ENCODE results near the gene COL18A1. TPM values are rescaled to one million over a fixed set of nuclear protein-coding genes. Genes with fewer than 3 reads are reported as not detected.

The COL18A1 gene
- polyA plus RNA-seq, 3 donors: 0.80 to 4.1 (median 1.1) TPM

DNA sequence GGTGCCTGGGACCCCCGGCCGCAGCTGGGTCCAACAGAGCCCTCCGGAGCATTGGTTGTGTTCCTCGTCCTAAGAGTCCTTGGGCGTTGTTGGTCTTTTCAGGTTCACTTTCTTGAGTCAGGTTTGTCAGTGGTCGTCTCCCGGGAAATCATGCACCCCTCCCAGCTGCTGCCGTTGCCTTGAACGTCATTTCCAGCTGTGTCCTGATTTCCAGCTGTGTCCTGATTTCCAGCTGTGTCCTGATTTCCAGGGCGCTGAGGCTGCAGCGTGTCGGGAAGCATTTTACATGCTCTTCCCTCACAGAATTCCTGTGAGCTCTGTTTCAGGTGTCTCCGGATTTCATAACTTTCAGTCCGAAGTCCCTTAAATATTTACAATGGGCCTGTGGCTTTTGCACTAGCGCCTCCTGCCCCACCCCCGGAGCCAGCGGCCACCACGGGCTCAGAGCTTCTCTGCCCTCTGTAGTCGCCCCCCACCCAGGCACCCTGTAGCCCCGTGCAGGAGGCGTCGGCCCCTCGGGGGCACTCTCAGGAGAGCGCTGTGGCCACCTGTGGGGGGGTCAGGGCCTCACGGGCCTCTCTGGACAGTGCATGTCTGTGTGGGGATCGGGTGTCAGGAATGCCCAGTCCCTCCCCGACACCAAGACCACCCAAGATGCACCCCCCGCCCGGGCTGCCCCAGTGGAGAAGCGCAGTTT is 66.7 kb downstream of the COL18A1 start:
- Mint-ChIP-seq H3K27ac (no peak overlapping the region), H3K9me3 (peaks cover 0 to 3% (median 0%) of the 10 kb centered on the region in 7 donors), H3K4me1 (peaks cover 4% of the 10 kb centered on the region), H3K36me3 (no peaks in the 10 kb centered on the region), H3K4me3 (no peak overlapping the region), H3K27me3 (ENCODE audit: low read depth in 3 of 3) (peaks cover 2 to 6% (median 2%) of the 10 kb centered on the region in 3 donors)
- Histone ChIP-seq H3K9ac (ENCODE audit: insufficient read depth, low read length, poor library complexity, severe bottlenecking) (no peak overlapping the region), H3K27me3 (ENCODE audit: control insufficient read depth in 2 of 2, insufficient read depth in 2 of 2, low read length in 2 of 2) (no peaks in the 10 kb centered on the region), H3K27ac (ENCODE audit: low read depth in 1 of 2, low read length in 2 of 2) (no peak overlapping the region), H4K20me1 (ENCODE audit: insufficient read depth, low read length) (no peaks in the 10 kb centered on the region), H3K36me3 (replicated peaks in 1 of 2; ENCODE audit: control insufficient read depth in 1 of 2, insufficient read depth in 2 of 2, low read length in 2 of 2) (no peaks in the 10 kb centered on the region), H3K4me2 (replicated peaks; ENCODE audit: extremely low read depth, low read length, poor library complexity, severe bottlenecking) (no peak overlapping the region), H3K4me3 (replicated peaks in 1 of 3; ENCODE audit: low read depth in 2 of 3, low read length in 3 of 3) (no peak overlapping the region), H2AFZ (ENCODE audit: insufficient read depth, low read depth, low read length, poor library complexity, severe bottlenecking) (no peak overlapping the region), H3K9me3 (replicated peaks in 1 of 2; ENCODE audit: control insufficient read depth in 1 of 2, insufficient read depth in 1 of 2, low read length in 2 of 2) (no peaks in the 10 kb centered on the region), H3K4me1 (ENCODE audit: control insufficient read depth in 1 of 2, insufficient read depth in 2 of 2, low read length in 2 of 2) (peaks cover 0 to 2% of the 10 kb centered on the region in 2 donors), H3K79me2 (ENCODE audit: insufficient read depth, low read length) (no peaks in the 10 kb centered on the region)
- 90% methylated on average over 23 of the region's 30 CpGs for WGBS (ENCODE audit: insufficient coverage)
- intact Hi-C loops (cut with micrococcal nuclease): no loop called here
- DNase-seq: no peak
- TF ChIP-seq, protein P1, sequence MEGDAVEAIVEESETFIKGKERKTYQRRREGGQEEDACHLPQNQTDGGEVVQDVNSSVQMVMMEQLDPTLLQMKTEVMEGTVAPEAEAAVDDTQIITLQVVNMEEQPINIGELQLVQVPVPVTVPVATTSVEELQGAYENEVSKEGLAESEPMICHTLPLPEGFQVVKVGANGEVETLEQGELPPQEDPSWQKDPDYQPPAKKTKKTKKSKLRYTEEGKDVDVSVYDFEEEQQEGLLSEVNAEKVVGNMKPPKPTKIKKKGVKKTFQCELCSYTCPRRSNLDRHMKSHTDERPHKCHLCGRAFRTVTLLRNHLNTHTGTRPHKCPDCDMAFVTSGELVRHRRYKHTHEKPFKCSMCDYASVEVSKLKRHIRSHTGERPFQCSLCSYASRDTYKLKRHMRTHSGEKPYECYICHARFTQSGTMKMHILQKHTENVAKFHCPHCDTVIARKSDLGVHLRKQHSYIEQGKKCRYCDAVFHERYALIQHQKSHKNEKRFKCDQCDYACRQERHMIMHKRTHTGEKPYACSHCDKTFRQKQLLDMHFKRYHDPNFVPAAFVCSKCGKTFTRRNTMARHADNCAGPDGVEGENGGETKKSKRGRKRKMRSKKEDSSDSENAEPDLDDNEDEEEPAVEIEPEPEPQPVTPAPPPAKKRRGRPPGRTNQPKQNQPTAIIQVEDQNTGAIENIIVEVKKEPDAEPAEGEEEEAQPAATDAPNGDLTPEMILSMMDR (IDR thresholded peaks at IDR 0.05): no peak

DNA sequence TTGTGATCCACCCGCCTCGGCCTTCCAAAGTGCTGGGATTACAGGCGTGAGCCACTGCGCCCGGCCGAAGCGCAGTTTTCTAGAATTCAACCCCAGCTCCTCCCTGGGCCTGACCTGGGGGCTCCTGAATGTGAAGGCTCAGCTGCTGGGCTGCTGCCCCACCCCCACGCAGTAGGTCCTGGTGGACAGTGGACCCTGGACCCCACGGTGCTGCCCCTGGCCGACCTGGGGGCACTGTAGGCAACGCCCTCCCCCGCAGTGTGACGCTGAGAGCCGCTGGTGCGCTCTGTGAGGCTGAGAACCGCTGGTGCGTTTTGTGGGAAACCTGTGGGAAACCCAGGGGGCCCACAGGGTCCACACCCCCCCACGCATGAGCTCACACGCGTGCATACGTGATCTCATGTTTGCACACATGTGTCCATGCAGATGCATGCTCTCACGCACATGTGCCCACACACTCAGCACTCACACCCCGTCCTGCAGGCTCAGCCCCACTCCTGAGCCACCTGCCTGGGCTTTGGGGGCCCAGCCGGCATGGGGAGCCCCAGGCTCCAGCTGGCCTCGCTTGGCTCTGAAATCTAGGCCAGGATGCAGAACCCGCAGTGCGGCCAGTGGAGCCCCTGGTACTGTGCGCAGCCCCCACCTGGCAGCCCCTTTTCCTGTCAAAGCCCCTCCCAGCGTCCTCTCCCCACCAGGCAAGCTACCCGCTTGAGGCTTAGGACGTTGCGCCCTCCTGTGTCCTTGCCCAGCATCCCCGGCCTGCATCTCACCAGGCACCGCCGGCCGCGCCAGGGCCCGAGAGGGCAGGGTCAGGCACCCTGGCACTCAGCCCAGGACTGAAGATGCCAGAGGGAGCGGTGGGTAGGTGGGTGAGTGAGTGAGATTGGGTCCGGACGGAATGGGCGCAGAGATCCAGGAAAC is 67.7 kb downstream of the COL18A1 start:
- H3K4me1 Mint-ChIP-seq: peaks cover 11% of the 10 kb centered on the region

More for the DNA sequence above, 67.7 kb downstream of the COL18A1 start:
- H3K27me3 ChIP-seq (ENCODE audit: control insufficient read depth in 2 of 2, insufficient read depth in 2 of 2, low read length in 2 of 2): no peaks in the 10 kb centered on the region
- H3K27me3 Mint-ChIP-seq (ENCODE audit: low read depth in 3 of 3): peaks cover 2% of the 10 kb centered on the region in 3 donors
- no peak overlapping the region for H3K4me3 ChIP-seq (replicated peaks in 1 of 3; ENCODE audit: low read depth in 2 of 3, low read length in 3 of 3)
- H3K9me3 ChIP-seq (replicated peaks in 1 of 2; ENCODE audit: control insufficient read depth in 1 of 2, insufficient read depth in 1 of 2, low read length in 2 of 2): no peaks in the 10 kb centered on the region
- WGBS (ENCODE audit: insufficient coverage): 94% methylated on average over 37 of the region's 42 CpGs
- H3K9ac ChIP-seq (ENCODE audit: insufficient read depth, low read length, poor library complexity, severe bottlenecking): no peak overlapping the region
- H2AFZ ChIP-seq (ENCODE audit: insufficient read depth, low read depth, low read length, poor library complexity, severe bottlenecking): no peak overlapping the region
- no peak for DNase-seq
- no peaks in the 10 kb centered on the region for H3K36me3 Mint-ChIP-seq
- H3K27ac ChIP-seq (ENCODE audit: low read depth in 1 of 2, low read length in 2 of 2): no peak overlapping the region
- H3K4me2 ChIP-seq (replicated peaks; ENCODE audit: extremely low read depth, low read length, poor library complexity, severe bottlenecking): no peak overlapping the region
- no peak overlapping the region for H3K4me3 Mint-ChIP-seq
- peaks cover 0 to 3% (median 0%) of the 10 kb centered on the region in 7 donors for H3K9me3 Mint-ChIP-seq
- no peak overlapping the region for H3K27ac Mint-ChIP-seq
- intact Hi-C loops (cut with micrococcal nuclease): no loop called here
- peaks cover 10 to 12% of the 10 kb centered on the region in 2 donors for H3K4me1 ChIP-seq (ENCODE audit: control insufficient read depth in 1 of 2, insufficient read depth in 2 of 2, low read length in 2 of 2)
- TF ChIP-seq, protein P1 (IDR thresholded peaks at IDR 0.05): no peak
- H4K20me1 ChIP-seq (ENCODE audit: insufficient read depth, low read length): no peaks in the 10 kb centered on the region
- H3K79me2 ChIP-seq (ENCODE audit: insufficient read depth, low read length): no peaks in the 10 kb centered on the region
- no peaks in the 10 kb centered on the region for H3K36me3 ChIP-seq (replicated peaks in 1 of 2; ENCODE audit: control insufficient read depth in 1 of 2, insufficient read depth in 2 of 2, low read length in 2 of 2)

Measured in CD14-positive monocyte (primary cell).